Neural progenitor cell (in vitro differentiated cells): Measurements from ENCODE around the gene FIP1L1.

ENCODE experiments used
- CTCF ChIP-seq: fragments of 200-600 bp; sonication (generic); IDR thresholded peaks from 2 replicates; pipeline ENCODE4 v1.5.1; 2017; ENCODE audit warnings: antibody characterized with exemption, mild to moderate bottlenecking
- EZH2 ChIP-seq: fragments of 200-600 bp; sonication (generic); IDR thresholded peaks from 2 replicates; pipeline ENCODE4 v1.6.1; 2017; ENCODE audit warnings: antibody characterized with exemption, mild to moderate bottlenecking, moderate library complexity
- EZH2phosphoT487 ChIP-seq: fragments of 200-600 bp; sonication (generic); IDR thresholded peaks from 2 replicates; pipeline ENCODE4 v1.6.1; 2017; ENCODE audit warnings: antibody characterized with exemption

DNA sequence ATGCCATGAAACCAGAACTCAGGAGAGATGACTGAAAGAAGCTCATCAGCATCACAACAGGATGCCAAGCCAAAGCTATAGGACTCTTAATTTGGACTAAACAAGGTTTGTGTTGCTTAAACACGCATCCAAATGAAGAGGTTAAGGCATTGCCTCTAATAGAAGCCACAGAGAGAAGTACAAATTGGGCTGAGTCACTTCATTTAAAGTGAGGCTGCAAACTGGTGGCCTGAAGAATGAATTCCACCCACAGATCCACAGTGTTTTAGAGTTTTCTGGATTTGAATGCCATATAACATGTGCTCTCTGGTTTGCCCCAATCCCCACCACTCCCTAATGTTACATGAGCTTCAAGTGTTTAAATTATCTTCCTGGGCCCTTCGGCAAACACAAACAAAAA is 103.5 kb downstream of the FIP1L1 start:
- TF ChIP-seq CTCF, result no peak
- no peak for TF ChIP-seq EZH2
- no peak for TF ChIP-seq EZH2phosphoT487
